H9 (cell line): Measurements from ENCODE around the gene FANCC. TPM values are rescaled to one million over a fixed set of nuclear protein-coding genes. Genes with fewer than 3 reads are reported as not detected.

Experiments used
- DNase-seq: peaks from one replicate; pipeline ENCODE4 v3.0.0-alpha.2; 2017
- H2AFZ ChIP-seq: one replicate; pipeline ENCODE4 v1.6.1; 2013; ENCODE audit warnings: mild to moderate bottlenecking, low read length, control low read depth, moderate library complexity
- H2AK5ac ChIP-seq: 2 replicates; pipeline ENCODE4 v1.6.1; 2013; ENCODE audit warnings: low read length, control low read depth, mixed read lengths; ENCODE audit not compliant: insufficient read length
- H2BK120ac ChIP-seq: one replicate; pipeline ENCODE4 v1.6.1; 2013; ENCODE audit warnings: low read depth, mild to moderate bottlenecking, low read length, control low read depth, inconsistent platforms; ENCODE audit not compliant: poor library complexity, severe bottlenecking
- H2BK12ac ChIP-seq: 2 replicates; pipeline ENCODE4 v1.6.1; 2013; ENCODE audit warnings: low read length, control low read depth, mixed read lengths, low read depth; ENCODE audit not compliant: insufficient read length
- H2BK15ac ChIP-seq: 2 replicates; pipeline ENCODE4 v1.6.1; 2013; ENCODE audit warnings: low read depth, low read length, control low read depth
- H2BK20ac ChIP-seq: one replicate; pipeline ENCODE4 v1.6.1; 2013; ENCODE audit warnings: low read depth, mild to moderate bottlenecking, low read length, control low read depth, inconsistent platforms; ENCODE audit not compliant: poor library complexity, severe bottlenecking
- H2BK5ac ChIP-seq: 2 replicates; pipeline ENCODE4 v1.6.1; 2013; ENCODE audit warnings: low read length, control low read depth, mixed read lengths; ENCODE audit not compliant: insufficient read length
- H3K14ac ChIP-seq: 2 replicates; pipeline ENCODE4 v1.6.1; 2013; ENCODE audit warnings: low read length, control low read depth; ENCODE audit not compliant: insufficient read depth
- H3K18ac ChIP-seq: 2 replicates; pipeline ENCODE4 v1.6.1; 2013; ENCODE audit warnings: low read depth, mild to moderate bottlenecking, mixed read lengths, low read length, control low read depth; ENCODE audit not compliant: insufficient read length
- H3K23ac ChIP-seq: 2 replicates; pipeline ENCODE4 v1.6.1; 2013; ENCODE audit warnings: low read length, control low read depth, mixed read lengths, low read depth; ENCODE audit not compliant: insufficient read length
- H3K23me2 ChIP-seq: 2 replicates; pipeline ENCODE4 v1.6.1; 2013; ENCODE audit warnings: low read depth, mild to moderate bottlenecking, mixed read lengths, low read length, control low read depth; ENCODE audit not compliant: insufficient read length, poor library complexity, severe bottlenecking
- H3K27ac ChIP-seq: 2 replicates; pipeline ENCODE4 v1.5.1; 2013; ENCODE audit warnings: low read length, control low read depth, mixed read lengths, low read depth; ENCODE audit not compliant: insufficient read length
- H3K27me3 ChIP-seq: 2 replicates; pipeline ENCODE4 v1.6.1; 2013; ENCODE audit warnings: low read length, control low read depth, inconsistent platforms; ENCODE audit not compliant: insufficient read depth
- H3K4ac ChIP-seq: 2 replicates; pipeline ENCODE4 v1.6.1; 2013; ENCODE audit warnings: low read depth, mild to moderate bottlenecking, control low read depth, inconsistent platforms, low read length, moderate library complexity
- H3K4me1 ChIP-seq: 2 replicates; pipeline ENCODE4 v1.6.1; 2013; ENCODE audit warnings: low read length, control low read depth, inconsistent platforms; ENCODE audit not compliant: insufficient read depth
- H3K4me2 ChIP-seq: 2 replicates; pipeline ENCODE4 v1.6.1; 2013; ENCODE audit warnings: low read length, control low read depth, mixed read lengths; ENCODE audit not compliant: insufficient read length, insufficient read depth
- H3K56ac ChIP-seq: 2 replicates; pipeline ENCODE4 v1.6.1; 2013; ENCODE audit warnings: low read depth, mild to moderate bottlenecking, mixed read lengths, low read length, control low read depth; ENCODE audit not compliant: insufficient read length
- H3K79me1 ChIP-seq: 2 replicates; pipeline ENCODE4 v1.6.1; 2013; ENCODE audit warnings: low read depth, mild to moderate bottlenecking, moderate library complexity, low read length, control low read depth, inconsistent platforms; ENCODE audit not compliant: insufficient read depth, poor library complexity, severe bottlenecking
- H3K79me2 ChIP-seq: 2 replicates; pipeline ENCODE4 v1.6.1; 2013; ENCODE audit warnings: low read length, control low read depth, inconsistent platforms; ENCODE audit not compliant: insufficient read depth
- H3K9ac ChIP-seq: 2 replicates; pipeline ENCODE4 v1.6.1; 2013; ENCODE audit warnings: low read length, control low read depth, mixed read lengths; ENCODE audit not compliant: insufficient read length; ENCODE audit errors: extremely low read depth
- H3K9me3 ChIP-seq: one replicate; pipeline ENCODE4 v1.6.1; 2013; ENCODE audit warnings: low read depth, low read length, inconsistent platforms; ENCODE audit not compliant: control insufficient read depth
- H3T11ph ChIP-seq: one replicate; pipeline ENCODE4 v1.6.1; 2013; ENCODE audit warnings: mild to moderate bottlenecking, low read length, control low read depth, inconsistent platforms
- H4K20me1 ChIP-seq: one replicate; pipeline ENCODE4 v1.6.1; 2013; ENCODE audit not compliant: control insufficient read depth, insufficient read length, insufficient read depth
- H4K5ac ChIP-seq: 2 replicates; pipeline ENCODE4 v1.6.1; 2013; ENCODE audit warnings: low read depth, mild to moderate bottlenecking, mixed read lengths, low read length, control low read depth; ENCODE audit not compliant: insufficient read length
- H4K8ac ChIP-seq: replicated peaks from 2 replicates; pipeline ENCODE4 v1.6.1; 2013; ENCODE audit warnings: low read length, control low read depth, mixed read lengths, low read depth; ENCODE audit not compliant: insufficient read length
- H4K91ac ChIP-seq: 2 replicates; pipeline ENCODE4 v1.6.1; 2013; ENCODE audit warnings: low read depth, mild to moderate bottlenecking, moderate library complexity, mixed read lengths, low read length, control low read depth; ENCODE audit not compliant: insufficient read length
- H3K27ac Mint-ChIP-seq, 3 experiments: 2 replicates in 2 of 3; 3 replicates in 1 of 3; pipeline ENCODE4 v1.8.0; 2020 to 2021; ENCODE audit warnings: mixed read lengths in 3 of 3, mild to moderate bottlenecking in 1 of 3, moderate library complexity in 1 of 3
- H3K27me3 Mint-ChIP-seq: 2 replicates; pipeline ENCODE4 v1.8.0; 2021; ENCODE audit warnings: low read depth, mild to moderate bottlenecking, moderate library complexity, mixed read lengths
- H3K36me3 Mint-ChIP-seq, 3 experiments: 2 replicates in 2 of 3; 3 replicates in 1 of 3; pipeline ENCODE4 v1.8.0; 2020 to 2021; ENCODE audit warnings: low read depth in 3 of 3, mixed read lengths in 3 of 3; ENCODE audit not compliant: insufficient read depth in 1 of 3
- H3K4me1 Mint-ChIP-seq, 2 experiments: 2 replicates each; pipeline ENCODE4 v1.8.0; 2020; ENCODE audit warnings: mixed read lengths in 2 of 2
- H3K4me3 Mint-ChIP-seq, 2 experiments: 2 replicates in 1 of 2; 3 replicates in 1 of 2; pipeline ENCODE4 v1.8.0; 2020 to 2021; ENCODE audit warnings: mild to moderate bottlenecking in 2 of 2, mixed read lengths in 2 of 2, moderate library complexity in 1 of 2
- H3K9me3 Mint-ChIP-seq, 2 experiments: 2 replicates in 1 of 2; 3 replicates in 1 of 2; pipeline ENCODE4 v1.8.0; 2020; ENCODE audit warnings: mild to moderate bottlenecking in 2 of 2, mixed read lengths in 2 of 2, moderate library complexity in 1 of 2
- CTCF ChIP-seq: fragments of 200-600 bp; sonication (generic); conservative IDR thresholded peaks from 3 replicates; pipeline ENCODE4 v1.8.0; 2021; ENCODE audit warnings: antibody characterized with exemption, mild to moderate bottlenecking
- WGBS: extraction: QIAGEN DNeasy Blood & Tissue Kit; methylation state at CpG from one replicate; pipeline ENCODE4 v1.1.7; 2013; ENCODE audit warnings: missing lambda C conversion rate, low lambda C conversion rate, mixed read lengths; ENCODE audit not compliant: insufficient read length; ENCODE audit errors: extremely low coverage; 5-methylcytosine and 5-hydroxymethylcytosine counted together
- total RNA-seq: library from RNA; stranded (reverse); gene quantifications from 2 replicates; pipeline ENCODE4 v1.2.1, GENCODE V29; 2021

Gene FANCC
- total RNA-seq, 1 experiment from 2014 or later: 14.6 TPM

GRCh38 chr9:95207403-95207802 lies 110.1 kb downstream of the FANCC start:
- Histone ChIP-seq H3K27me3 (no peaks in the 10 kb centered on the region), H4K8ac (no peak overlapping the region), H2BK12ac (no peak overlapping the region), H3K9me3 (no peaks in the 10 kb centered on the region), H3K23ac (no peak overlapping the region), H3K9ac (no peak overlapping the region), H2AFZ (no peak overlapping the region), H2AK5ac (no peak overlapping the region), H2BK15ac (no peak overlapping the region), H3K4ac (no peak overlapping the region), H3K56ac (no peak overlapping the region), H4K5ac (no peak overlapping the region), H4K91ac (no peak overlapping the region), H3K79me1 (no peaks in the 10 kb centered on the region), H3K27ac (no peak overlapping the region), H3K14ac (no peak overlapping the region), H4K20me1 (no peaks in the 10 kb centered on the region), H3K18ac (no peak overlapping the region), H3K79me2 (no peaks in the 10 kb centered on the region), H2BK20ac (no peak overlapping the region), H2BK120ac (no peak overlapping the region), H2BK5ac (no peak overlapping the region), H3T11ph (no peak overlapping the region), H3K4me1 (no peaks in the 10 kb centered on the region), H3K4me2 (no peak overlapping the region), H3K23me2 (no peaks in the 10 kb centered on the region)
- Mint-ChIP-seq H3K4me1 (peaks cover 2 to 17% of the 10 kb centered on the region in 2 experiments; a peak in 2 of 4 replicates), H3K4me3 (no peak overlapping the region), H3K27me3 (no peaks in the 10 kb centered on the region), H3K9me3 (no peaks in the 10 kb centered on the region), H3K36me3 (no peaks in the 10 kb centered on the region), H3K27ac (no peak overlapping the region)
- WGBS: no CpG with 5 or more reads among the region's 4 CpGs
- no peak for DNase-seq
- TF ChIP-seq CTCF: no peak
